ENCODE data around the gene CAMKK1. TPM values are rescaled to one million over a fixed set of nuclear protein-coding genes. Genes with fewer than 3 reads are reported as not detected.

Gene CAMKK1
- total and polyA plus RNA-seq, 2 of the 4 experiments (the other 2 are of a cell fraction) = 4.1 to 8.2 TPM

DNA sequence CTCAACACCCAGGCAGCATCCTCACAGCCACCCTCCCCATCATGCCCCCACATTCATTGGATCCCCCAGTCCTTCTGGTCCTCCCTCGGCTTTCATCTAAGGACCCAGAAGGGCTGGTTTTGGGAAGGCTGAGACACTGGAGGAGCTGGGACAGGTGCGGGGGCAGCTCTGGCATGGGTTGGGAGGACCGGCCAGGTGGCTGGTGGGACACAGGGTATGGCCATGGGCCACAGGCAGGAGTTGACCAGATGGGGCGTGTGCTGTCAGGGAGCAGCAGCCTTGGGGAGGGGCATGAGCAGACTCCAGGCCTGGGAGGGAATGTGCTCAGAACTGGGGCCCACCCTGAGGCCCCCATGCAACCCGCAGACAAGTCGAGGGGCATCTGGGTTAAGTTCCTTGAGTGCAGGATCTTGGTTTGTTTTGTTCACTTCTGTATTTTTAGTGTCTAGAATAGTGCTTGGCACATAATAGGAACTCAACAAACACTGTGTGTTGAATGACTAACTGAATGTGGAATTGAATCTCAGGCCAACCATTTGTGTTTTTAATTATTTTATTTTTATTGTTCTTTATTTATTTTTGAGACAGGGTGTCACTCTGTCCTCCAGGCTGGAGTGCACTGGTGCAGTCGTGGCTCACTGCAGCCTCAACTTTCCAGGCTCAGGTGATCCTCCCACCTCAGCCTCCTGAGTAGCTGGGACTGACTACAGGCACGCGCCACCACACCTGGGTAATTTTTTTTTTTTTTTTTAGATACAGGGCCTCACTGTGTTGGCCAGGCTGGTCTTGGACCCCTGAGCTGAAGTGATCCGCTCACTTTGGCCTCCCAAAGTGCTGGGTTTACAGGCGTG lies 17.8 kb upstream of the CAMKK1 start:
- H3K27me3 ChIP-seq (ENCODE audit: control insufficient read depth, insufficient read depth, low read length) = no peaks in the 10 kb centered on the region
- no peak overlapping the region for H2BK15ac ChIP-seq (ENCODE audit: low read depth, low read length)
- no peak overlapping the region for H2AK5ac ChIP-seq (ENCODE audit: low read depth, low read length)
- no peak overlapping the region for H3K4me2 ChIP-seq (ENCODE audit: low read depth, low read length)
- no peak overlapping the region for H2BK20ac ChIP-seq (ENCODE audit: low read depth, low read length)
- no peak overlapping the region for H2AFZ ChIP-seq (replicated peaks; ENCODE audit: low read length, poor library complexity)
- no peak overlapping the region for H4K91ac ChIP-seq (ENCODE audit: insufficient read depth, low read depth, low read length)
- POLR2A ChIA-PET (ENCODE audit: unreplicated experiment) = no interaction called here
- no peak overlapping the region for H3K23ac ChIP-seq (ENCODE audit: low read depth, low read length)
- no peak overlapping the region for H2BK5ac ChIP-seq (ENCODE audit: low read depth, low read length, poor library complexity, severe bottlenecking)
- BruUV-seq (replicated peaks) = no TSS peak
- no peak overlapping the region for H4K5ac ChIP-seq (ENCODE audit: low read depth, low read length)
- DNase-seq (no peak), ATAC-seq (ENCODE audit: low read depth) (no peak)
- no peak overlapping the region for H2AK9ac ChIP-seq (replicated peaks; ENCODE audit: low read depth, low read length, poor library complexity)
- dilution Hi-C loops (cut with HindIII; ENCODE audit: low sequenced_read_pairs, unreplicated experiment) = no loop called here
- H3K9me3 ChIP-seq (ENCODE audit: control insufficient read depth, insufficient read depth, low read length) = no peaks in the 10 kb centered on the region
- no peak overlapping the region for H3K27ac ChIP-seq (ENCODE audit: insufficient read depth, low read length)
- H3K79me1 ChIP-seq (ENCODE audit: low read depth in 1 of 2, low read length in 2 of 2) = no peaks in the 10 kb centered on the region
- no peaks in the 10 kb centered on the region; the same call in 1 of the 2 replicates for H3K4me1 ChIP-seq (ENCODE audit: control insufficient read depth, insufficient read depth, low read length)
- CTCF ChIA-PET = no interaction called here
- H4K20me1 ChIP-seq (ENCODE audit: insufficient read depth, low read length) = 0 out of 2 replicates have a peak, but pooled peaks cover 4% of the 10 kb centered on the region
- no peak overlapping the region for H3K56ac ChIP-seq (ENCODE audit: extremely low read depth, insufficient read depth, low read length)
- H3K18ac ChIP-seq (ENCODE audit: low read depth, low read length) = no peak overlapping the region
- no peaks in the 10 kb centered on the region for H3K9me1 ChIP-seq (ENCODE audit: insufficient read depth, low read length)
- H3K36me3 ChIP-seq (ENCODE audit: control insufficient read depth, insufficient read depth, low read length) = no peaks in the 10 kb centered on the region
- intact Hi-C loops (cut with micrococcal nuclease) = no loop called here
- no peak for TF ChIP-seq RFX5 (IDR thresholded peaks at IDR 0.05; ENCODE audit: low read depth, low read length)
- TF ChIP-seq, protein P1, sequence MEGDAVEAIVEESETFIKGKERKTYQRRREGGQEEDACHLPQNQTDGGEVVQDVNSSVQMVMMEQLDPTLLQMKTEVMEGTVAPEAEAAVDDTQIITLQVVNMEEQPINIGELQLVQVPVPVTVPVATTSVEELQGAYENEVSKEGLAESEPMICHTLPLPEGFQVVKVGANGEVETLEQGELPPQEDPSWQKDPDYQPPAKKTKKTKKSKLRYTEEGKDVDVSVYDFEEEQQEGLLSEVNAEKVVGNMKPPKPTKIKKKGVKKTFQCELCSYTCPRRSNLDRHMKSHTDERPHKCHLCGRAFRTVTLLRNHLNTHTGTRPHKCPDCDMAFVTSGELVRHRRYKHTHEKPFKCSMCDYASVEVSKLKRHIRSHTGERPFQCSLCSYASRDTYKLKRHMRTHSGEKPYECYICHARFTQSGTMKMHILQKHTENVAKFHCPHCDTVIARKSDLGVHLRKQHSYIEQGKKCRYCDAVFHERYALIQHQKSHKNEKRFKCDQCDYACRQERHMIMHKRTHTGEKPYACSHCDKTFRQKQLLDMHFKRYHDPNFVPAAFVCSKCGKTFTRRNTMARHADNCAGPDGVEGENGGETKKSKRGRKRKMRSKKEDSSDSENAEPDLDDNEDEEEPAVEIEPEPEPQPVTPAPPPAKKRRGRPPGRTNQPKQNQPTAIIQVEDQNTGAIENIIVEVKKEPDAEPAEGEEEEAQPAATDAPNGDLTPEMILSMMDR (conservative IDR thresholded peaks at IDR 0.05; ENCODE audit: low read depth, low read length) = no peak
- no peak for TF ChIP-seq NFE2L2 (IDR thresholded peaks at IDR 0.05; ENCODE audit: low read depth, low read length)
- no peak for TF ChIP-seq MAZ (IDR thresholded peaks at IDR 0.05; ENCODE audit: borderline replicate concordance, low read depth, low read length)
- no peak for TF ChIP-seq FOS (IDR thresholded peaks at IDR 0.05; ENCODE audit: low read depth, low read length)
- no peak for TF ChIP-seq CHD1 (IDR thresholded peaks at IDR 0.05; ENCODE audit: low read depth, low read length)
- TF ChIP-seq RCOR1 (IDR thresholded peaks at IDR 0.05; ENCODE audit: insufficient replicate concordance, low read length) = no peak
- TF ChIP-seq MXI1 (IDR thresholded peaks at IDR 0.05; ENCODE audit: borderline replicate concordance, low read depth, low read length) = no peak
- TF ChIP-seq SMC3 (IDR thresholded peaks at IDR 0.05; ENCODE audit: low read depth, low read length) = no peak
- no peak overlapping the region for H3K4me3 ChIP-seq (ENCODE audit: insufficient read depth, low read depth, low read length)
- no peak overlapping the region for H2BK120ac ChIP-seq (ENCODE audit: low read depth, low read length)
- no peak overlapping the region for H3K14ac ChIP-seq (replicated peaks; ENCODE audit: low read depth, low read length)
- no peak overlapping the region for H3K4ac ChIP-seq (ENCODE audit: low read depth, low read length)
- no peak overlapping the region for H3K9ac ChIP-seq (ENCODE audit: low read depth, low read length)
- 81% methylated on average over 5 of the region's 11 CpGs; no CpG with 5 or more reads in 1 of the 2 experiments for WGBS, 2 experiments (ENCODE audit: extremely low coverage in 2 of 2, insufficient read length in 1 of 2)
- H4K8ac ChIP-seq (ENCODE audit: low read depth in 2 of 2, low read length in 2 of 2) = no peak overlapping the region
- in situ Hi-C loops (cut with MboI; ENCODE audit: low sequenced_read_pairs) = loop anchor here (5.0 kb wide), 1 partner anchor 97 kb away; no protein-coding TSS in a partner anchor
